ENCODE results near the gene FANK1.

Gene FANK1

GRCh38 chr10:126052171-126052570 is 155.8 kb downstream of the FANK1 start (continued):
- TF ChIP-seq TSHZ2 (CRISPR knock-in tag; IDR thresholded peaks at IDR 0.05) (no peak), TCF4 (CRISPR knock-in tag; IDR thresholded peaks at IDR 0.05; ENCODE audit: borderline replicate concordance) (no peak), ZFP30 (CRISPR knock-in tag; IDR thresholded peaks at IDR 0.05) (no peak)

GRCh38 chr10:126054191-126054590 is 157.8 kb downstream of the FANK1 start:
- no peak for ATAC-seq

GRCh38 chr10:126057494-126057893 is 161.1 kb downstream of the FANK1 start:
- no peak for ATAC-seq
- no peak for TF ChIP-seq OSR1 (CRISPR knock-in tag; IDR thresholded peaks at IDR 0.05)
- no peak for TF ChIP-seq ESRRG (CRISPR knock-in tag; IDR thresholded peaks at IDR 0.05)
- no peak for TF ChIP-seq CSRNP3 (CRISPR knock-in tag; IDR thresholded peaks at IDR 0.05)
- TF ChIP-seq ISL1 (CRISPR knock-in tag; IDR thresholded peaks at IDR 0.05), result no peak

More at GRCh38 chr10:126054191-126054590, 157.8 kb downstream of the FANK1 start:
- no peak for TF ChIP-seq BACH2 (CRISPR knock-in tag; IDR thresholded peaks at IDR 0.05; ENCODE audit: borderline replicate concordance)
- no peak for TF ChIP-seq CREB5 (CRISPR knock-in tag; IDR thresholded peaks at IDR 0.05; ENCODE audit: low read depth)
- no peak for TF ChIP-seq TSHZ2 (CRISPR knock-in tag; IDR thresholded peaks at IDR 0.05)

GRCh38 chr10:126058104-126058503 is 161.7 kb downstream of the FANK1 start:
- no peak for ATAC-seq
- TF ChIP-seq ZFP3 (CRISPR knock-in tag; IDR thresholded peaks at IDR 0.05), result no peak
- TF ChIP-seq PATZ1 (CRISPR knock-in tag; IDR thresholded peaks at IDR 0.05; ENCODE audit: borderline replicate concordance), result no peak
- no peak for TF ChIP-seq ZNF565 (CRISPR knock-in tag; conservative IDR thresholded peaks at IDR 0.05; ENCODE audit: low read depth)
- no peak for TF ChIP-seq ISL1 (CRISPR knock-in tag; IDR thresholded peaks at IDR 0.05)
- TF ChIP-seq CSRNP3 (CRISPR knock-in tag; IDR thresholded peaks at IDR 0.05), result no peak
- TF ChIP-seq ZNF70 (CRISPR knock-in tag; IDR thresholded peaks at IDR 0.05), result no peak
- no peak for TF ChIP-seq ZNF8 (CRISPR knock-in tag; IDR thresholded peaks at IDR 0.05)
- TF ChIP-seq TOX (CRISPR knock-in tag; IDR thresholded peaks at IDR 0.05; ENCODE audit: borderline replicate concordance), result no peak
- TF ChIP-seq ZFP30 (CRISPR knock-in tag; IDR thresholded peaks at IDR 0.05), result no peak
- TF ChIP-seq POU6F1 (CRISPR knock-in tag; IDR thresholded peaks at IDR 0.05; ENCODE audit: borderline replicate concordance, low read depth), result no peak
- TF ChIP-seq SNAI2 (CRISPR knock-in tag; IDR thresholded peaks at IDR 0.05), result no peak
- TF ChIP-seq RARB (CRISPR knock-in tag; IDR thresholded peaks at IDR 0.05), result no peak
- no peak for TF ChIP-seq ESRRG (CRISPR knock-in tag; IDR thresholded peaks at IDR 0.05)
- no peak for TF ChIP-seq TSHZ2 (CRISPR knock-in tag; IDR thresholded peaks at IDR 0.05)
- TF ChIP-seq ZC3H10 (CRISPR knock-in tag; IDR thresholded peaks at IDR 0.05), result no peak
- no peak for TF ChIP-seq CSDC2 (CRISPR knock-in tag; IDR thresholded peaks at IDR 0.05)

Measured in SK-N-SH treated with all-trans-retinoic acid at 6 μM for 48 hours (cell line).